ENCODE measurements around the gene ENOX1. TPM values are rescaled to one million over a fixed set of nuclear protein-coding genes. Genes with fewer than 3 reads are reported as not detected.

Gene ENOX1
- total RNA-seq, 2 experiments from 2014 or later, result 0.10 TPM; not detected in 1

GRCh38 chr13:43510956-43511901, 275.5 kb downstream of the ENOX1 start:
- CTCF ChIA-PET, result interaction anchor here (0.8 kb wide), 1 partner anchor 26 kb away, joined by 3 read pairs; no protein-coding TSS in a partner anchor
- POLR2A ChIA-PET, result no interaction called here

- ChIA-PET CTCF (no interaction called here), POLR2A (no interaction called here)
Measured at GRCh38 chr13:43495732-43496131, 291.0 kb downstream of the ENOX1 start.

GRCh38 chr13:43494206-43494605, 292.6 kb downstream of the ENOX1 start:
- CTCF ChIA-PET, result no interaction called here
- POLR2A ChIA-PET, result no interaction called here

GRCh38 chr13:43493496-43494000, 293.2 kb downstream of the ENOX1 start:
- CTCF ChIA-PET, result no interaction called here
- POLR2A ChIA-PET, result no interaction called here

GRCh38 chr13:43492745-43493144, 294.0 kb downstream of the ENOX1 start:
- CTCF ChIA-PET, result no interaction called here
- POLR2A ChIA-PET, result no interaction called here

GRCh38 chr13:43492311-43492710, 294.5 kb downstream of the ENOX1 start:
- CTCF ChIA-PET, result no interaction called here
- POLR2A ChIA-PET, result no interaction called here

- ChIA-PET CTCF (no interaction called here), POLR2A (no interaction called here)
Measured at GRCh38 chr13:43489233-43489632, 297.5 kb downstream of the ENOX1 start.

GRCh38 chr13:43487885-43488284, 298.9 kb downstream of the ENOX1 start:
- ChIA-PET POLR2A (no interaction called here), CTCF (no interaction called here)

GRCh38 chr13:43487461-43487860, 299.3 kb downstream of the ENOX1 start:
- CTCF ChIA-PET, result no interaction called here
- POLR2A ChIA-PET, result no interaction called here

- CTCF ChIA-PET, result no interaction called here
Measured at GRCh38 chr13:43484432-43485225, 302.1 kb downstream of the ENOX1 start.

GRCh38 chr13:43483930-43484329, 302.8 kb downstream of the ENOX1 start:
- ChIA-PET POLR2A (no interaction called here), CTCF (no interaction called here)

More at GRCh38 chr13:43484432-43485225, 302.1 kb downstream of the ENOX1 start:
- POLR2A ChIA-PET, result no interaction called here

GRCh38 chr13:43482641-43483040, 304.1 kb downstream of the ENOX1 start:
- ChIA-PET CTCF (interaction anchor here (0.6 kb wide), 1 partner anchor 448 kb away, joined by 3 read pairs; no protein-coding TSS in a partner anchor), POLR2A (no interaction called here)

- CTCF ChIA-PET, result interaction anchor here (0.6 kb wide), 1 partner anchor 449 kb away, joined by 3 read pairs; no protein-coding TSS in a partner anchor
- POLR2A ChIA-PET, result no interaction called here
Measured at GRCh38 chr13:43482026-43482425, 304.7 kb downstream of the ENOX1 start.

- ChIA-PET POLR2A (no interaction called here), CTCF (no interaction called here)
Measured at GRCh38 chr13:43478902-43479301, 307.9 kb downstream of the ENOX1 start.

- CTCF ChIA-PET, result no interaction called here
- POLR2A ChIA-PET, result interaction anchor here (0.6 kb wide), 1 partner anchor 68 kb away, joined by 3 read pairs; no protein-coding TSS in a partner anchor
Measured at GRCh38 chr13:43478211-43478610, 308.6 kb downstream of the ENOX1 start.

GRCh38 chr13:43475140-43475539, 311.6 kb downstream of the ENOX1 start:
- CTCF ChIA-PET, result no interaction called here
- POLR2A ChIA-PET, result no interaction called here

- POLR2A ChIA-PET, result no interaction called here
- CTCF ChIA-PET, result no interaction called here
Measured at GRCh38 chr13:43473437-43473836, 313.3 kb downstream of the ENOX1 start.

GRCh38 chr13:43472980-43473379, 313.8 kb downstream of the ENOX1 start:
- CTCF ChIA-PET, result no interaction called here
- POLR2A ChIA-PET, result no interaction called here

GRCh38 chr13:43472339-43472738, 314.4 kb downstream of the ENOX1 start:
- POLR2A ChIA-PET, result no interaction called here
- CTCF ChIA-PET, result no interaction called here

GRCh38 chr13:43470610-43471009, 316.2 kb downstream of the ENOX1 start:
- CTCF ChIA-PET, result no interaction called here
- POLR2A ChIA-PET, result no interaction called here

- POLR2A ChIA-PET, result no interaction called here
- CTCF ChIA-PET, result no interaction called here
Measured at GRCh38 chr13:43469791-43470190, 317.0 kb downstream of the ENOX1 start.

Measured in activated CD8-positive, alpha-beta memory T cell treated with anti-CD3 and anti-CD28 coated beads for 36 hours (primary cell).